Measurements from ENCODE around the gene ARMC8. TPM values are rescaled to one million over a fixed set of nuclear protein-coding genes. Genes with fewer than 3 reads are reported as not detected.
"Not testable (repeated sequence)": the region's sequence is repeated elsewhere in the genome, so short reads cannot be mapped to it uniquely, and the experiment has no call there.

Gene ARMC8, protein sequence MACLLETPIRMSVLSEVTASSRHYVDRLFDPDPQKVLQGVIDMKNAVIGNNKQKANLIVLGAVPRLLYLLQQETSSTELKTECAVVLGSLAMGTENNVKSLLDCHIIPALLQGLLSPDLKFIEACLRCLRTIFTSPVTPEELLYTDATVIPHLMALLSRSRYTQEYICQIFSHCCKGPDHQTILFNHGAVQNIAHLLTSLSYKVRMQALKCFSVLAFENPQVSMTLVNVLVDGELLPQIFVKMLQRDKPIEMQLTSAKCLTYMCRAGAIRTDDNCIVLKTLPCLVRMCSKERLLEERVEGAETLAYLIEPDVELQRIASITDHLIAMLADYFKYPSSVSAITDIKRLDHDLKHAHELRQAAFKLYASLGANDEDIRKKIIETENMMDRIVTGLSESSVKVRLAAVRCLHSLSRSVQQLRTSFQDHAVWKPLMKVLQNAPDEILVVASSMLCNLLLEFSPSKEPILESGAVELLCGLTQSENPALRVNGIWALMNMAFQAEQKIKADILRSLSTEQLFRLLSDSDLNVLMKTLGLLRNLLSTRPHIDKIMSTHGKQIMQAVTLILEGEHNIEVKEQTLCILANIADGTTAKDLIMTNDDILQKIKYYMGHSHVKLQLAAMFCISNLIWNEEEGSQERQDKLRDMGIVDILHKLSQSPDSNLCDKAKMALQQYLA
- 24.4 TPM for polyA plus RNA-seq (2013, experiment 1 of 2; ENCODE audit: insufficient read length)
- 28.5 TPM for polyA plus RNA-seq (2013, experiment 2 of 2; ENCODE audit: insufficient read length)

DNA sequence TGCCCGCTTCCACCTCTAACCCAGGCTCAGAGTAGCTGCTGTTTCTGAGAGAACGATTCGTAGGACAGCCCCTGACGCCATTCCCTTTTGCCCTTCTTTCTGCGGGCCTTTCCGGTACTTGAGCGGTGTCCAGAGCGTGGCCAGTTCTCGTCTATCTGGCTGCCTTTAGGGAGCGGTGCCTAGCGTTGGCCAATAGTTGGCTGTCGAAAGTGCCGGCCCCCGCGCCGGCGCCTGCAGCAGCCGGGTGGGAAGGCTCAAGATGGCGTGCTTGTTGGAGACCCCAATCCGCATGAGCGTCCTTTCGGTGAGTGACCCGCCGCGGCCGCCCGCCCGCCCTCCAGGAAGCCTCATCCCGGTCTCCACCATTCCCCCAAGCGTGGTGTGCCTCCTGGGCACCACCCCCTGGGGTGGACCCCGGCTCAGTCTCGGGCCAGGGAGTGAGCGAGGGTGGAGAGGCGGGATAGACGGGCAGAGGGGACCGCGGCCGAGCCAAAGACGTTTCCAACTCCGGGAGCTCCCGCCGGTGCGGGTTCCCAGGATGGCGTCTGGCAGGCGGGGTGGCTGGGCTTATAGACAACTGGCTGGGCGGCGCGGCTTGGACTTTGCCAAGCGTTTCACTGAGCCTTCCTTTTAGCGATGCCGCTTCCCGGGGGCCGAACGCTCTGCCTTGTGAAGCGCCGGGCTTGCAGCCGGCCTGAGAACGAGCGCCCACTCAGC lies at the start of gene ARMC8:
Gene ARMC8 (plus strand): TSS at position 6 of the 717 bp plus-strand sequence. CDS start 254 bp downstream, at position 260.
- DNase-seq, result peak; percentile 45

DNA sequence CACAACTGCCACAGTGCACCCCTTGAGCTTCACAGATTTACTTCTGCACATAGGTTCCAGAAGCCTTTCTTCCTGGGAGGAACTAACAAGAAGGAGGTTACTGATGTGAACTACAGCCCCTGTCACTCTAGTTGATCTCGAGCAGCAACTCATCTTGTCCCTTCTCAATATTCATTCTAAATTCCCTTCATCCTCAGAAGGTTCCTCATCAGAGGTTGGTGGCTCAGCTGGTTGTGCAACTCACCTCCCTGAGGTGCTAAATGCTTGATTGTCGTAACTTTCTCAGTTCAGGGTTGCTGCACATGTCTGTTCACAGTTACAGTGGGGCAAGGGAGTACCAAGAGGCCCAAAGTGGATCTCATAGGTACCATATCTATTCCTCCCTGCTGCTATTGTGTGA lies 49.2 kb upstream of the ARMC8 start:
- no peak for DNase-seq

DNA sequence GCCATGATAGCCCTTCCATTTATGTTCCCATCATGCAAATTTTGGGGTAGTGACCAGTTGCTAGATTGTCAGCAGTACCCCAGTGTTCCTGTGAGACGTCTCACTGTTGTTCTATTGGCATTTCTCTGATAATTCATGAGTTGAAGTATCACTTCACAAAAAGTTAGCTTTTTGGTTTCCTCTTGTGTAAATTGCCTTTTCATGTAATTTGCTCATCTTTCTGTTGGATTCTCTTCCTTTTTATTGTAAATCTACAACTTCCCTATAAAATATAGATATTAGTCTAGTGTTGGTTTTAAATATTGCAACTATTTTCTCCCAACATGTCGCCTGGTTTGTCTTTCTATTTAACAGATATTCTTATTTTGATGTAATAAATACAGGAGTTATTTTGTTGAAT lies 47.4 kb upstream of the ARMC8 start:
- no peak for DNase-seq

DNA sequence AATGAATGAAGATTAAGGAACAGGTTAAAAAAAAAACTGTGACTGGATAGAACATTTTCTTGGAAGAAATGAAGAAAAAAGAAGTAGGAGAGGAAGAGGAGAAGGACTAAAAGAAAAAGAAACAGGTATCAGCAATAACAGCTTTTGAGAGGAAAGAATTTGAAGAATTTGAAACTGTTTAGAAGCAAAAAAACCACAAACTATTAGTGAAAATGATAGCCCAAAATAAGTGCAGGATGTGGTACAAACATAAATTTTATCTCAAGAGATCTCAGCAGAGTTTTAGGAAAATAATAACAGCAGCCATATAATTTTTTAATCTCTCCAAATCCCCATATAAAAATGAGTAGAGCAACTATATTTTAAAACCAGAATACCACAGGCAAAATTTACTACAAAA lies 46.2 kb upstream of the ARMC8 start:
- no peak for DNase-seq

DNA sequence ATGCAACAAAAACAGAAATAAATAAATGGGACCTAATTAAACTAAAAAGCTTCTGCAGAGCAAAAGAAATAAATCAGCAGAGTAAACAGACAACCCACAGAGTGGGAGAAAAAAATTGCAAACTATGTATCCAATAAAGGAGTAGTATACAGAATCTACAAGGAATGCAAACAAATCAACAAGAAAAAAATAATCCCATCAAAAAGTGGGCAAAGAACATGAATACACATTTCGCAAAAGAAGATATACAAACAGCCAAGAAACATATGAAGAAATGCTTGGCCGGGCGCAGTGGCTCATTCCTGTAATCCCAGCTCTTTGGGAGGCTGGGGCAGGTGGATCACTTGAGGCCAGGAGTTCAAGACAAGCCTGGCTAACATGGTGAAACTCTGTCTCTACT lies 44.9 kb upstream of the ARMC8 start:
- not testable (repeated sequence) for DNase-seq

DNA sequence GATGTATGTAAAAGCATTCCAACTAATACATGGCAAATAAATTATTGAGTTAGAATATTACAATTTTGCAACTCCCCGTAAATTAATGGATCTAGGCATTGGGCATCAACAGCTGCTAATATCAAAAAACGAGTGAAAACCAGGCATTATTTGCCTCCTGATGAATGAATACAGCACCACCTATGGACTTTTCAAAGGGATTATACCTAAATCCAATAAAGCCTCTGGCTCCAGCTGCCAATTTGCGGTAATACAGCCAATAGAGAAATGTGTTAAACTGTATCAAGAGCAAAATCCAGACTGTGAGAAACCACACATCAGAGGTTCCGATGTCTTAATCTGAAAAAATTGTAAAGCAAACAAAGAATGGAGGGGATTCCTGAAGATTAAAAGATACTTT lies 38.6 kb upstream of the ARMC8 start:
- no peak for DNase-seq

DNA sequence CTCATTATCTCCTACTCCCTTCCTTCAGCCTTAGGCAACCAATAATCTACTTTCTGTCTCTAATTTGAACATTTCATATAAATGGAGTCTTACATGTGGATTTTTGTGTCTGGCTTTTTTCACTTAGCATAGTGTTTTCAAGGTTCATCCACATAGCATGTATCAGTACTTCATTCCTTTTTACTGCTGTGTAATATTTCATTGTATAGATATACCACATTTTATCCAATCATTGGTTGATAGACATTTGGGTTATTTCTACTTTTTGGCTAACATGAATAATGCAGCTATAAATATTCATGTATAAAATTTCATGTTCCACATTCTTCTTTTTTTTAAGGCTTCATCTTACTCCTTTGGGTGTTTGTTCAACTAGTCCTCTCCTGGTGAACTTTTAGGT lies 32.6 kb upstream of the ARMC8 start:
- DNase-seq, result no peak

DNA sequence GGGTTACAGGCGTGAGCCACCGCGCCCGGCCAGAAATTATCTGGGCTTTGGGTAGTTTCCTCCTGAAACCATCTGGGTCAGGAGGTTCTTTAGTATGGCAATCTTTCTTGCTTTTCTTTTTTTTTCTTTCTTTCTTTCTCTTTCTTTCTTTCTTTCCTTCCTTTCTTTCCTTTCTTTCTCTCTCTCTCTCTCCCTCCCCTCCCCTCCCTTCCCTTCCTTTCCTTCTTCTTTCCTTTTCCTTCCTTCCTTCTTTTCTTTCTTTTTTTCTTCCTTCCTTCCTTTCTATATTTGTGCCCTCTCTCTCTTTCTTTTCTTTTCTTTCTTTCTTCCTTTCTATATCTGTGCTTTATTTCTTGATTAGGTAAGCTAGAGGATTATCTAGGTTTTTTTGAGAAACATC lies 29.4 kb upstream of the ARMC8 start:
- no peak for DNase-seq

DNA sequence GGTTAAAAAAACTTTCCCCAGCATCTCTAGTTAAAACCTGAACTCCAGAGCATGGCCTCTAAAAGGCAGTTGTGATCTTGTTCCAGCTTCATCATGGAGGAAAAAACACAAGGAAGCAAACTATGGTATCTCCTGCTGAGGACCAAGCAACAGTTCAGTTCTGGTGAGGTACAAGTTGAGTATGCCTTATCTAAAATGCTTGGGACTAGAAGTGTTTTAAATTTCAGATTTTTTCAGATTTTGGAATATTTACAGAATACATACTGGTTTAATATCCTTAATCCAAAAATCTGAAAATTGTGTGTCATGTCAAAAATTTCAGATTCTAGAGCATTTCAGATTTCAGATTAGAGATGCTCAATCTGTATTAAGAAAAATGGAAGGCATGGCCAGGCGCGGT lies 22.0 kb upstream of the ARMC8 start:
- no peak for DNase-seq

DNA sequence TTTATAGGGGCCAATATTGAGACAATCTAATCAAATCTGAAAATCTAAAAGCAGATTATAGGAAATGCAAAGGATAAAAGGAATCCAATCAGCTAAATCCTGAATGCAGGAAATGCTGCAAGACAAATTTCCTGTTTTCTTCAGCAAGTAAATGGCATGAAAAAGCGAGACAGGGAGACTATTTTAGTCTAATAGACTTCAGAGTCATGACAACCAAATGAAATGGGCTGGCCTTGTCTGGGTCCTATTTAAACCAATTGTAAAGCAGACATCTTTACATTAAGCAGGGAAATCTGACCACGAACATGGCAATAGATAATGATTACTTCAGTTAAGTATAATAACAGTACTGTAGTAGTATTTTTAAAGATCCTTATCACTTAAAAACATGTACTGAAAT lies 14.5 kb upstream of the ARMC8 start:
- no peak for DNase-seq

DNA sequence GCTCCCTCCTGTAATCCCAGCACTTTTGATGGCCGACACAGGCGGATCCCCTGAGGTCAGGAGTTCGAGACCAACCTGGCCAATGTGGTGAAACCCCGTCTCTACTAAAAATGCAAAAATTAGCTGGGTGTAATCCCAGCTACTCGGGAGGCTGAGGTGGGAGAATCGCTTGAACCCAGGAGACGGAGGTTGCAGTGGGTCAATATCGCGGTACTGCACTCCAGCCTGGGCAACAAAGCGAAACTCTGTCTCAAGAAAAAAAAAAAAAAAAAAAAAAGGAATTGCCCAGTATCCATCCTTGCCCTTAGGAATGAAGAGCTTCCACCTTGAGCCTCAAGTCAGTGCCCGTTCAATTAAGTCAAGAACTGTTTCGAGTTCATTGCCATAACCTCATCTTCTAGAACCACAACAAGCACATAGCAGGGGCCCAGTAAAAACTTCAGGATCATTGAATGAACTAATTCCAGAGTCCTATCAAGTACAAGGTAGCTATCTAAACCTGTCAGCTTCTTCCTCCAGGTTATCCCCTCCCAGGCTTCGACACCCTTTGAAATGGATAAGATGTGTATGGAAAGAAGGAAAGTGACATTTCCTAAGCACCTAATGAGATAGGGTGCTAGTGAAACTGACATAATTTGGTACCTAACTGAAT lies 13.2 kb upstream of the ARMC8 start:
- no peak for DNase-seq

DNA sequence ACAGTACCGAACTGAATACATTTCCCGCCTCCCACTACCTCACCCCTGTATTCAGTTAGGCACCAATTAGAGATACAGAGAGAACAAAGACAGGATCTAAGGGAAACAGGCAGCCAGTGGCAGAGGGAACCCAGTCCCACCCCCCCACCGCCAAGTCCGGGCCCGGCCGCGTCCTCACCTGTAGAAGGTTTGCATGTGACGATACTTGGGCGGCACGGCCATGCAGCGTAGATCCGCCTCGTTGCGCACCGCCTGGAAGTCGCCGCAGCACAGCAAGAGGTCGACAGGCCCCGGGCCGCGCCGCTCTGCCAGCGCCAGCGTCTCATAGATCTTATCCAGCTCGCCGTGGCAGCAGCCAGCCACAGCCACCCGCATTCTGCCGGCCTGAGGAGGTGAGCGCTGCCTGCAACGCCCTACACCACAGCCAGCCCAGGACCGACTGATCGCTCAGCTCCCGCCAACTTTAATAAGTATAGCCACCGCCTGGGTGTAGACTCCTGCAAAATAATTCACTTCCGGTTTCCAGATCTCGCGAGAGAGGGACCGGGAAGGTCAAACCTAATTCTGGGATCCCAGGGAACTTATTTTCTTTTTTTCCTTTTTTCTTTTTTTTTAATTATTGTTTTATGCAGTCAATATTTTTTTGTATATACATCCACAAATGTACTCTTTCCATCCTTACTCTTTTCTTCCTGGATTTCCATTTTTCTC lies 12.5 kb upstream of the ARMC8 start, which contains the start of gene DBR1:
Gene DBR1 (minus strand): TSS at position 501 of the 711 bp plus-strand sequence. CDS start 126 bp downstream, at position 375.
- peak; percentile 89 for DNase-seq

DNA sequence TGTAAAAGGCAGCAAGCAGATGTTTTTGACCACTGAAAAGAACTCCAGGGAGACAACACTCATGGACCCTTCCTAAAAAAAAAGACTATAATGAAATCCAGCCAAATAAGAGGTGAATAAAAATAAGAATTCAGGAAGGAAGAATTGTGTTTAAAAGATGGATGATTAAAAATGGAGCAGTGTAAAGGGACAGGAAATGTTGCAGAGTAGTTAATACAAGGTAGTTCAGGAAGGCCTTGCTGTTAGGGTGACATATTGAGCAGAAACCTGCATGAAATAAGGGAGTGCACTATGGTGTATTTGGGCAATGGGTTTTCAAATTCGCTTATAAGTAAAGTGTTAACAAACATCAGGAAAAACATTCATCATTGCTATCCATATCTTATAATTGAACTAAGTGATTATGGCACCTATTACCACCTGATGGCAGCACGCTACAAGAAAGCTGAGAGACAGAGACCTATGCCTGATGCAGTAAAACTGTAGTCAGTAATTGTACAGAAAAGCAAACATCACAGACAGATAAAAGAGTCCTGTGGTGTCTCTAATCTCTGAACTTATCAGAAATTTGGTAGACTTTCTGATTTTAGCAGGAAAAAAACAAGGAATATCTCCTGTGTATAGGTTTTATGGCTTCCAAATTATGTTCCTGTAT lies 6.6 kb upstream of the ARMC8 start:
- peak; percentile 31 for DNase-seq

DNA sequence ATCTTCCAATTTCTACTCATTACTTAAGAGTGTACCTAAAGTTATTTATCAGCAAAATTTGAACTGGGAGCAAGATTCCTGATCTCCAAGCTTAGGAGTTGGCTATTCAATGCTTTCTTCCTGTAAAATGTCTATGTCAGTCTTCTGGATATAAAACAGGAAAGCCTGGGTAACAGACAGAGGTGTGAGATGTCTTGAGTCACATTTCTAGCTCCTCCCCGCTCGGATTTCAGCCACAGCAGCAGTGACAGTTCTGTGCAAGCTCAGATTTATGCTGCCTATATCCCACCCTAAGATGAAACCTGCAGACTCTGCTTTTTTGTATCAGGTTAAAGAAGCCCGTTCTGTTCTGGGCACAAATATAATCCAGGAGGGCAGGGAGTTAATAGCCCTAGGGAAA lies 2.1 kb upstream of the ARMC8 start:
- no peak for DNase-seq

DNA sequence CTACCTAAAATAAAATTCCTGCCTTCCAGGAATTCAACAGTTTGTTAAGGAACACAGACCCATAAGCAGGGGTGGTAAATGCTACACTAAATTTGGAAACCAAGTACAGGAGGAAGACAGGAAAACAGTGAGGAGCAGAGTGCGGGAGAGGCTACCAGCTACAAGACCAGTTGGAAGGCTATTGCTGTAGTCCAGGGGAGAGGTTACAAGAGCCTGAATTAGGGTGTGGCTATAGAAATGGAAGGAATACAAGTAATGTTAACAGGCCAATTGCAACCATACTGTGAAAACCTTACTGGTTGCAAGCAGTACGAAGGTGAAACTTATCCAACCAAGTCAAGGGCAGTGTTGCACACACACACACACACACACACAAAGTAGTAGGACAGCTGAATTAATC lies 880 bp upstream of the ARMC8 start:
- DNase-seq, result no peak

DNA sequence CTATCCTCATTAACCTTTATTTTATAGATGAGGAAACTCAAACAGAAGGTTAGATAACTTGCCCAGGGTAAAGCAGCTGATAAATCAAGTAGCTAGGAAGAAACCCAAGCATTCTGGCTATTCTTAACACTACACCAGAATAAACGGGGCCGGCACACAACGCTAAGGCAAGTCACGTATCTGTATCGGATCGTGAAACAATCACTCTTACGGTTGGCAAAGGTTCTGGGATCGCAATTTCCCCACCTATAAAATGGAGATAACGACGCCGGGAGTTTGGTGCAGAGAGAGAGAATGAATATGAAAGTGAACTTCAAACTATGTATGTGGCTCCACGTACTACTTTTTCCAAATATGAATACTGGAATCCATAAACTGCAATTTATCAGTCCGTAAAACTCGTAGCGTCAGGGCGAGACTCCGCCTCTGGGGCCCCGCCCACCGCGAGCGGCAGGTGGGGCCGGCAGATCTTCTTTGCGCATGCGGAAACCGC lies 252 bp upstream of the ARMC8 start:
- DNase-seq, result peak; percentile 87

DNA sequence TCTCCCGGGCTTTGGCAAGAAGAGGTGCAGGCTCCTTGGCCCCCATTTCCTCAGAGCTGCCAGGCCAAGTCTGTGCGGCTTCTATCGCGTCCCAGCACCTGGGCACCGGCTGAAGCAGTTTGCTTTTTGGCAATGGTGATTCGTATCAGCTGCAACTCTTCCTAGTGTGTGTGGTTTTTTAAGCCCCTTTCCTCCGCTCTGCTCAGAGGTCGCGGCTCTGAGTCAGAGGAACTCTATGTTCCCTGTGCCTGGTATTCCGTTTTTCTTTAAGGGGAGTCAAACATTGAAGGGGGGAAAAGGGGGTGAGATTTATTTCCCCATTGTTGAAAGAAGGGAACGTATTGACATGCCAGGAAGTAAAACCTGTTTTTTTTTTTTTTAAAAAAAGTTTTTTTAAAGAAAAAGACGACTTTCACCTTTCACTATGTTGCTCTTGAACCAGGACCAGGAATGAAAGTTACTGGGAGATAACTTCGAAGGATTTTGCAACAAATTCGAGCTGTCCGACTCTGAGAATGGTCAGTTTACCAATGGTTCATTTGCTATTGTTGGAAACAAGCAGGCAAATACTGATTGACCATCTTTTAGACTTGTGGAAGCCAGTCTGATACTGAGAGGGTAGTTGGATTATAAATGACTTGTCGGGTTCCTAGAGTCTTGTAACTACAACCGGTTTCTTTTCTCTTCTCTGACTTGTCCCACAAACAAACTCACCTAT lies 1.1 kb downstream of the ARMC8 start:
- peak; percentile 43 for DNase-seq

DNA sequence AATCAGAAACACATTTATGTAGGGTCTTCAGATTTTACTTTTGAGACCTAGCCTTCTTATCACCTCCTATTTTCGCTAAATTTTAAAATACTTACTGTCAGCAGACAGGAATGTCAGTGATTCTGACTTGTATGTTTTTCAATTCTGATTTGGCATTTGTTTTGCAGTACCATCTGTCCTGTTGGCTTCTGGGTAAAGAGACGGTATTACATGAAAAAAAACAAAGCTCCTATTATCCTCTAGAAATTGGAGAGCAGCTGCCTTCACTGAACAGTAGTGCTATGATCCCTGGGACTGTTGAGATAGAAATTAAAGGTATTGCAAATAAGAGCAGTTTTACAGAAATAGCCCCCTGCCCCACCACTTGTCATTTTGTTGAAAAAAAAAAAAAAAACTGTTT lies 8.4 kb downstream of the ARMC8 start:
- DNase-seq, result no peak

DNA sequence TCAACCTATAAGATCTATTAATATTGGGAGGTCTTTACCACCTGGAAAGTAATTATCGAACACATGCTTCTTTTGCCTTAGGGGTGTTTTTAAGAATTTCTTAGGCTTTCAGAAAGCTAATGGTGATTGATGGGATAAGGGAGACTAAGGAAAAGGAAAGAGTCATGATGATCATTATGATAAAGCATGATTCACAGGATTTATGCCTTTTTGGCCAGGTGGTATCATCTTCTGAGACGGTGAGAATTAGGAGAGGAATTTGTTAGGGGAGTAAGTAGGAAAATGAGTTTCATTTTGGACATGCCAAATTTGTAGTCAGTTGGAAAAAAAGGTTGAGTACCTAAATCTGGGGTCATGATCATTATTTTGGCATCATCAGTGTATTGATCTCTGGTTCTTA lies 8.9 kb downstream of the ARMC8 start:
- DNase-seq, result no peak

DNA sequence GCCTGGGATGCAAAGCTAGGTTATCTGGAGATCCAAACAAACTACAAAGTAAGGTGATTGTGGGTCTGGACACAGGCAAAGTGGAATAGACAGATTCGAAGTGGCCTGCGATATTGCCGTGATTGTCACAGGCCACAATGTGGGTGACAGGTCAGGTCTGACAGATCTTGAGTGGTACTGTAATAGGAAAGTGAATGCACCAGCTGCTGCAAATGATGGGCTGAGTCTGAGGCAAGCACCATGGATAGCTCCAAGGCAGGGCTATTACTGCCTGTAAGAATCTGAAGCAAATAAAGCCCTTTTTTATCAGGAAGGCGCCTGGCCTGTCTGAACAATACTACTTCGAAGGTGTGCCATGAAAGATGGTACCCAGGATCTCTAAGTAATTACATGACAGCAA lies 10.0 kb downstream of the ARMC8 start:
- DNase-seq, result peak; percentile 23

DNA sequence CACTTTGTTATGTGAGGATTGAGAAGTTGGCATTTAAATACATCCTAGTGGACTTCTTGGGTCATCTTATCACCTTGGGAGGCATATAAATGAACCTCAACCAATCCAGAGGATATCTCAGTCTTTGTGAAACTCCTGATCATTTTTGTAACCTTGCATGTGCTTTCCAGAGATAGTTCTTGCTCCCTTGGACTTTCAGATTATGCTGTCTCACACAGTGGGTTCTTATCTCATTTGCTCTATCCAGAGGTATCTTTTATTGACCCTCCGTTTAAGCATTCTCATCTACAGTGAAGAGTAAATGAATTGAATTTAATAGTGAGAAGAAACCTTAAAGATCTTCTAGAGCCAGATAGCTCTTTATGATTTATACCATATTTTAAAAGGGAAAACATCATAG lies 10.4 kb downstream of the ARMC8 start:
- DNase-seq, result no peak

Measured in fibroblast of skin of scalp (primary cell).